Measurements from ENCODE around the gene BRD4.

BRD4 gene

DNA sequence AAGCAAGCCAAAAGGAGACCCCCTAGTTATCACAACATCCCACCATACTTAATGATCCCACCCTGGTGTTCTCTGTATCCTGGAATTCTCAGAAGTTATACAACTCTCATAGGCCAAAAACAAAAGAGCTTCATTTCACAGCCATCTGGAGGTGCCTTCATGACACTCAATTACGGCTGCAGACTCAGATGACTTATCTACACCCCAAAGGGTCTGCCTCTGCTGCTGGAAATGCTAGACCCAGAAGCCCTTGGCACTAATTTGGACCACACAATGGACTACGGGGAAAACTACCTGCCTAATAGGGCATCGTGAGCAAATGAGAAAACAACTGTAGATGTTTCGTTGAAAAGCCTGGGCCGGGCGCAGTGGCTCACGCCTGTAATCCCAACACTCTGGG is 40.2 kb downstream of the BRD4 start:
- TF ChIP-seq REST (IDR thresholded peaks at IDR 0.05; ENCODE audit: insufficient read depth in 1 of 2, low read depth in 2 of 2, low read length in 2 of 2): no peak
- no peak for TF ChIP-seq POLR2AphosphoS5 (IDR thresholded peaks at IDR 0.05; ENCODE audit: low read depth, low read length)
- TF ChIP-seq TAF1 (IDR thresholded peaks at IDR 0.05; ENCODE audit: borderline replicate concordance, insufficient read depth, low read length): no peak
- TF ChIP-seq FOXP2 (optimal IDR thresholded peaks at IDR 0.05; ENCODE audit: borderline replicate concordance, extremely low read depth, extremely low read length, insufficient read depth): no peak
- no peak for TF ChIP-seq SIN3A (IDR thresholded peaks at IDR 0.05; ENCODE audit: borderline replicate concordance, insufficient read depth, low read length)

- TF ChIP-seq REST (IDR thresholded peaks at IDR 0.05; ENCODE audit: insufficient read depth in 1 of 2, low read depth in 2 of 2, low read length in 2 of 2) (no peak), POLR2AphosphoS5 (IDR thresholded peaks at IDR 0.05; ENCODE audit: low read depth, low read length) (no peak), SIN3A (IDR thresholded peaks at IDR 0.05; ENCODE audit: borderline replicate concordance, insufficient read depth, low read length) (no peak), TAF1 (IDR thresholded peaks at IDR 0.05; ENCODE audit: borderline replicate concordance, insufficient read depth, low read length) (no peak), FOXP2 (optimal IDR thresholded peaks at IDR 0.05; ENCODE audit: borderline replicate concordance, extremely low read depth, extremely low read length, insufficient read depth) (no peak)
Observed at GRCh38 chr19:15291548-15292021, 40.8 kb downstream of the BRD4 start.

GRCh38 chr19:15291089-15291488 is 41.2 kb downstream of the BRD4 start:
- TF ChIP-seq FOXP2 (optimal IDR thresholded peaks at IDR 0.05; ENCODE audit: borderline replicate concordance, extremely low read depth, extremely low read length, insufficient read depth) (no peak), TAF1 (IDR thresholded peaks at IDR 0.05; ENCODE audit: borderline replicate concordance, insufficient read depth, low read length) (no peak), SIN3A (IDR thresholded peaks at IDR 0.05; ENCODE audit: borderline replicate concordance, insufficient read depth, low read length) (no peak), POLR2AphosphoS5 (IDR thresholded peaks at IDR 0.05; ENCODE audit: low read depth, low read length) (no peak), REST (IDR thresholded peaks at IDR 0.05; ENCODE audit: insufficient read depth in 1 of 2, low read depth in 2 of 2, low read length in 2 of 2) (no peak)

GRCh38 chr19:15290166-15290565 is 42.2 kb downstream of the BRD4 start:
- TF ChIP-seq POLR2AphosphoS5 (IDR thresholded peaks at IDR 0.05; ENCODE audit: low read depth, low read length): no peak
- TF ChIP-seq TAF1 (IDR thresholded peaks at IDR 0.05; ENCODE audit: borderline replicate concordance, insufficient read depth, low read length): no peak
- TF ChIP-seq SIN3A (IDR thresholded peaks at IDR 0.05; ENCODE audit: borderline replicate concordance, insufficient read depth, low read length): no peak
- TF ChIP-seq REST (IDR thresholded peaks at IDR 0.05; ENCODE audit: insufficient read depth in 1 of 2, low read depth in 2 of 2, low read length in 2 of 2): no peak
- no peak for TF ChIP-seq FOXP2 (optimal IDR thresholded peaks at IDR 0.05; ENCODE audit: borderline replicate concordance, extremely low read depth, extremely low read length, insufficient read depth)

- TF ChIP-seq SIN3A (IDR thresholded peaks at IDR 0.05; ENCODE audit: borderline replicate concordance, insufficient read depth, low read length): no peak
- no peak for TF ChIP-seq POLR2AphosphoS5 (IDR thresholded peaks at IDR 0.05; ENCODE audit: low read depth, low read length)
- no peak for TF ChIP-seq TAF1 (IDR thresholded peaks at IDR 0.05; ENCODE audit: borderline replicate concordance, insufficient read depth, low read length)
- TF ChIP-seq FOXP2 (optimal IDR thresholded peaks at IDR 0.05; ENCODE audit: borderline replicate concordance, extremely low read depth, extremely low read length, insufficient read depth): no peak
- TF ChIP-seq REST (IDR thresholded peaks at IDR 0.05; ENCODE audit: insufficient read depth in 1 of 2, low read depth in 2 of 2, low read length in 2 of 2): no peak
Observed at GRCh38 chr19:15289673-15290072, 42.7 kb downstream of the BRD4 start.
